Hematopoietic multipotent progenitor cell treated with erythropoietin and hydrocortisone succinate and interleukin-3 and kit ligand, for 15 days (in vitro differentiated cells): Measurements from ENCODE around the gene TPSD1.
"Not testable (repeated sequence)": the region's sequence is repeated elsewhere in the genome, so short reads cannot be mapped to it uniquely, and the experiment has no call there.

ENCODE experiments used
- DNase-seq: peaks from one replicate; pipeline ENCODE4 v3.0.0-alpha.2; 2015; ENCODE audit warnings: low spot score

Gene TPSD1

DNA sequence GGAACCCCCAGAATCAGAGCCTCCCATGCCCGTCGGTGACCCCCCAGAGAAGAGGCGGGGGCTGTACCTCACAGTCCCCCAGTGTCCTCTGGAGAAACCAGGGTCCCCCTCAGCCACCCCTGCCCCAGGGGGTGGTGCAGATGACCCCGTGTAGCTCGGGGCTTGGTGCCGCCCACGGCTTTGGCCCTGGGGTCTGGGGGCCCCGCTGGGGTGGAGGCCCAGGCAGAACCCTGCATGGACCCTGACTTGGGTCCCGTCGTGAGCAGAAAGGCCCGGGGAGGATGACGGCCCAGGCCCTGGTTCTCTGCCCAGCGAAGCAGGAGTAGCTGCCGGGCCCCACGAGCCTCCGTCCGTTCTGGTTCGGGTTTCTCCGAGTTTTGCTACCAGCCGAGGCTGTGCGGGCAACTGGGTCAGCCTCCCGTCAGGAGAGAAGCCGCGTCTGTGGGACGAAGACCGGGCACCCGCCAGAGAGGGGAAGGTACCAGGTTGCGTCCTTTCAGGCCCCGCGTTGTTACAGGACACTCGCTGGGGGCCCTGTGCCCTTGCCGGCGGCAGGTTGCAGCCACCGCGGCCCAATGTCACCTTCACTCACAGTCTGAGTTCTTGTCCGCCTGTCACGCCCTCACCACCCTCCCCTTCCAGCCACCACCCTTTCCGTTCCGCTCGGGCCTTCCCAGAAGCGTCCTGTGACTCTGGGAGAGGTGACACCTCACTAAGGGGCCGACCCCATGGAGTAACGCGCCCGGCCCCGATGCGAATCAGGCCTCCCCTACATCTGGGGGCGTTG lies 34.8 kb upstream of the TPSD1 start:
- DNase-seq: no peak

DNA sequence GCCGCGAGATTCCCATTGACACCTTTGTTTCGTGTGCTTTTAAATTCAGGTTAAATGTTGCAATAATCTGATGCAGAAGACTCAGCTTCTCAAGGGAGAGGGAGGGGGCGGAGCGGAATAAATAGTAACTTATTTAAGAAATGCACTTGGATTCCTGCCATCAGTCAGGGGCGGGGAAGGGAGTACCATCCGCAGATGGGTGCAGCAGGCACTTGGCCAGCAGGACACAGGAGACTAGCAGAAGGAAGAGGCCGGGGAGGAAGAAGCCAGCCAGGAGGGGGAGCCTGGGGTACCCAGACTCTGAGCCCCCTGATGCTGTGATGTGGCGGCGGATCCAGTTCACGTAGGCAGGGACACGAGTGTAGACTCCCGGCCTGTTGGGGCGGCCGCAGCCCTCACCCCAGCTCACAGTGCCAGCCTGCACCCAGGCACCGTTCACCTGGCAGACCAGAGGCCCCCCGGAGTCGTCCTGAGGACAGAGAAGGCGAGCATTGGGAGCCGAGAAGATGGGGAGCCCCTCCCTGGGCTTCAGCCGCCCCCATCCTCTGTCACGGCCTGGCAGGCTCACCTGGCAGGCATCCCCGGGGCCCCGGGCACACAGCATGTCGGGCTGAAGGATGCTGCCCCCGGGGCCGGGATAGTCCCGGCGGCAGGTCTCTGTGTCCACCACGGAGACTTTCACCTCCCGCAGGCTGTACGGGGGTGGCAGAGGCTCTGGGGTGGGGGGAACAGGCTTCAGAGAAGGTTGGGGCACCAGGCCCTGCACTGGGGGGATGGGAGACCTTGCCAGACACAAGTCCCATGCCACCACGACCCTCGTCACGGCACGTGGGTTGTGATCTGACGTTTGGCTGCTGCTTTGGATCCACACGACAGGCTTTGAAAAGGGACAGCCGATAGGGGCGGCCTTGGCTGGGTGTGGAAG lies 34.0 kb upstream of the TPSD1 start:
- DNase-seq: peak; percentile 16

DNA sequence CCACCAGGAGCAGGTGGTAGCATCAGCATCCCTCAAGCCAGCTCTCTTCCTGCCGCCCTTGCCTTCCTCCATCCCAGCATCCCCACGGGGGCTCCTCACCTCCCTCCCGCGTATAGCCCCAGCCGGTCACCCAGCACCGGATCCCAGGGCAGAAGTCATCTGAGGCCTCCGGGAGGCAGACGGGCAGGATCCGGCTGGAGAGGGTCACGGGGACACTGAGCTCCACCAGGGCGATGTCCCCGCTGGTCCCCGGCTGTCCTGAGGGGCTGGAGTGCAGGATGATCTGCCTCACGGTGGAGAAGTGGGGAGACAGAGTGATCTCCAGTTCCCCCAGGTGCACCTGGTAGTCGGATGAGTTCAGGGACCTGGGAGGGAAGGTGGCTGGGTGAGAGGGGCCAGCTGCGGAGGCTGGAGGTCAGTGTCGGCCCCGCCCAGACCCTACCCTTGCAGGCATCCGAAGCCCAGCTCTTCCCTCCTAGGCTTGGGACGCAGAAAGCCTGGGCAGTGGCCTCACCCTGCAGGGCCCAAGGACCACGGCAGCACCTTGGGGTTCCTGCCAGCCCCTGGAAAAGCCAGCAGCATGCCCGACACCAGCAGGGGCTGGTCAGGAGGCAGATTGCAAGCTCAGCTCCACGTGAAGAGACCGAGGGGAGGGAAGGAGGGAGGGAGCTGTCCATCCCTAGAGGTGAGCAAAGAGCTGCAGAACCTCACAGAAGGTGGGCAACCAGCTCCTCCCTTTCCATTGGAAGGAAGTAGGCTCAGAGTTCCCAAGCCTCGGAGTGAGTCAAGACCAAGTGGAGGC lies 33.1 kb upstream of the TPSD1 start:
- no peak for DNase-seq

DNA sequence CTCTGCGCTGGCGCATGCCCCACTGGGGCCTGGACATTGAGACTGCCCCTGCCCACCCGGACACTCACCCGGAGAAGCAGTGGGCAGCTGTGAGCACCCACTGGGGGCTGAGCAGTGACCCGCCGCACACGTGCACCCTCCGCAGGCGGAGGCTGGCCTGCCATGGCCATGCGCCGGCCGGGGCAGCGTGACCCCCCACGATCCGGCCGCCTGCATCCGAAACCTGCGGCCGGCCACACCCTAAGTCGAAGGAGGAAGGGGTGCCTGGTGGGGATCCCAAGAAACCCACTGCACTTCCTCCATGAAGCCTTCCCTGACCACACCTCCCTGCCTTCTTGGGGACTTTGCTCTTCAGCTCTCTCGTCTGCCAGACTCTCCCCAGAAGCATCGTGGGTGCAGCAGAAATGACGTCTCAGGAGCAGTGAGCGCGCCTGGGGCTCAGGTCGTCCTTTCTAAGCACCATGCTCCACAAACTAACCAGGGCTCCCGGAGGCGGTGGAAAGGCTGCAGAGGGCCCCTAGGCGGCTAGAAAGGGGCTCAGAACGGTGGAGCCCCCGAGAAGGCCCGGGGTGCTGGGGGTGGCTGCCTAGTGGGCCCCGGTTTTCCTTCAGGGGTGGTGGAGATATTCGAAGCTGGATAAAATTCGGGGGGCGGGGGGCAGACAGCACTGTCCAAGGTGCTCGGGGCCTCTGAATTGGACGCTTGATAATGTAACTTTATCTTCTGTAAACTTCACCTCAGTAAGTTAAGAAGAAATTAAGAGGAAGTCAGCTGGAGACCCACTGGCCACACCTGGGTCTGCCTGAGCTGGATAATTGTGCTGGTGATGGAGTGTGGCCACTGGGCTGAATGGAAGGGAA lies 32.3 kb upstream of the TPSD1 start:
- DNase-seq: no peak

DNA sequence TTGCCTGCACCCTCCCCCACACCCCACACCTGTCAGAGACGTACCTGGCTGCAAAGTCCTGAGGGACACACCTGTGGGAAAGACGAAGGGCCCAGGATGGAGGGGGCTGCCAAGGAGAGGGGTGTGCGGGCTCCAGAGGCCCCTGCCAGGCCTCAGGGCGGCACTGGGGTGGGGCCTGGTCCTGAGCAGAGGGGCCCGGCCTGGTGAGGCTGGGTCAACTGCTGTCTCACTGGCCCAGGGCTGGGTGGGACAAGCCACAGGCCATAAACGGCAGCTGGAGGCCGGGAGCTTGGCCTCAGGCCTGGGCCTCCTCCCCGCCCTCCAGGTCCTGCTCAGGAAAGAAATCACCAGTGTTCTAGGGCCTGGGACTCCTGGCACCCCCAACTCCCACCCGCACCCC lies 31.3 kb upstream of the TPSD1 start:
- no peak for DNase-seq

DNA sequence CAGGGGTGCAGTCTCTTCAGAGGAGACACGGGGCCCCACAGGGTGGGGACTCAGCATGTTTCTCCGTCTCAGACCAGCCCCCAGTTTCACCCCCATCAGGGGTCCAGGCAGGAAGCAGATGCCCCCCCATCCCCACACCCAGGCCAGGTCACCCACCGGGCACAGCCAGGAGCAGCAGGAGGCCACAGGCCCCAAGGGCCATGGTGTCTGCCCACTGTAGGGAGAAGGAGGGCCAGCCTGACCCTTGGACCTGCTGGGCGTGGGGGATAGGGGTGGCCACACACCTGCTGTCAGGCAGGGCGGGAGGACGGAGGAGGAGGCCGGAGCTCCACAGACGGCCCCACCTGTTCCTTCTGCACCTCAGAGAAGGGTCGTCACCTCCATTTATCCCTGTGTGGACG lies 30.8 kb upstream of the TPSD1 start, which contains the start of gene TPSG1:
TSS of gene TPSG1 (minus strand) at position 218 of the 401 bp plus-strand sequence. CDS start at position 202, 16 bp downstream.
- DNase-seq: no peak

DNA sequence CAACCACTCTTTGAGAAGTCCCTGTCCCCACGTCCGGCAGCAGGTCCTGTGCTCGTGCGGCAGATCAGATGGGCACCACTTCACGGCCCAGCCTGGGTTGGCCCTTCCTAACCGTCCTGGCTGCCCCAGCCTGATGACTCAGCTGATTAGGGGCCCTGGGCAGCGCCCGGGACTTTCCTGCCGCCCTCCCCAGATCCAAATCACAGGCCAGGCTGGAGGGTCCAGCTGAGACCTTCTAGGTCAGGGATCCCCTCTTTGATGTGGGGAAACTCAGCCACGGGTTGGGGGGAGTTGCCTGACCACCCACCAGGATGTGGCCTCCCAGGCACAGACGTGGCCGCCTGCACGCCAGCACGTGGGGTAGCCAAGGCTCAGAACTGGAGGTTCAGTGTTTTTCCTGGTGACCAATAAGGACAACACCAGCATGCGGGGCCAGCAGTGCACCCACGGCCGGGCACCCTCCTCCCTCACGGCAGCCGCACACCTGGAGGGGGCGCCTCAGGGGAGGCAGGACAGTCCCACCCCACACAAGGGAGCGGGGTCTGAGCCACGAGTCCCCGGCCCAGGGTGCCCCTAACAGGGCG lies 30.0 kb upstream of the TPSD1 start:
- DNase-seq: not testable (repeated sequence)

DNA sequence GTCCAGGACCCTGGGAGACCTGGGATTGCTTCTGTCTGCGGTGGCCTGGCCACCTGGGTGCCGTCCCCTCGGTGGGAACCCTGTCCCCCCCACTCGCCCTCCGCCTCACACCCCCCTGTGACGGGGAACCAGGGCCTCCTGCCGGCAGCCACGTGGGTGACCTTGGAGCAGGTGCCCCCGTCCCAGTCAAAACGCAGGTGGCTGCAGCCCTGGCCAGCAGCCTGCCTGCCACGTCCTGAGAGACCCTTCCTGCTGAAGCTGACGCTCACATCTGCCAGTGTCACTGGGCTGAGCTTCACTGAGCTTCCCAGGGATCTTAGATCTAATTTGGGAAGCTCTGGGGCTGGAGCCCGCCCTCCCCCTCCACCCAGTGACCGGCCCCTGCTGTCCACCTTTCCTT lies 29.2 kb upstream of the TPSD1 start:
- not testable (repeated sequence) for DNase-seq

DNA sequence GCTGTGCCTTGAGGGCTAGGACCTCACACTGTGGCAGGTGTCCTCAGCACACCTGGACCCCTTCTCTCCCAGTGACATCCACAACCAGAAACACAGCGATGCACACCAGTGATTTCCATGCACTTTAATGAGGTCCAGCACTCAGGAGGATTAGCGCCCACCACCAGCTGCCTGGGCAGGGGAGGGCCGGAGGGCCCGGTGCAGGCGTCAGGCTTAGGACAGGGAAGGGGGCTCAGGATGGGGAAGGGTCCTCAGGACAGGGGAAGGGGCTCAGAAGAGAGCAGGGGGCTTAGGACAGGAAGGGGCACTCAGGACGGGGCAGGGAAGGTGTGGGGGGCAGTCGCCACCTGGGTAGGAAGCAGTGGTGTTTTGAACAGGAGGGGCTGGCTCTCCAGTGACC lies 27.6 kb upstream of the TPSD1 start:
- not testable (repeated sequence) for DNase-seq

DNA sequence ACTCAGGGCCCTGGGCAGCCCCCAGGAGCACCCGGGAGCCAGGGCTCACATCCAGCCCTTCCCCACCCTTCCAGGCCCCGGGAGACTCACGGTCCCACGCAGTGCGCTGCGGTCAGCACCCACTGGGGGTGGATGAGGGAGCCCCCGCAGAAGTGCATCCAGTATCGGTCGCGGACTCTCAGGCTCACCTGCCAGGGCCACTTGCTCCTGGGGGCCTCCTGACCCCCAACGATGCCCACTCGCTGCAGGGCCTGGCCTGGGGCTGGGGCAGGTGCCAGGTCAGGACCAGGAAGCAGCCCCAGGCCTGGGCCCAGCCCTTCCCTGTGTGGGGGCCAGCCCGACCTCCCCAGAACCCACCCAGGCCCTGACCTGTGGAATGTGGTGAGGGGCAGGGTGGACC lies 26.4 kb upstream of the TPSD1 start:
- not testable (repeated sequence) for DNase-seq

DNA sequence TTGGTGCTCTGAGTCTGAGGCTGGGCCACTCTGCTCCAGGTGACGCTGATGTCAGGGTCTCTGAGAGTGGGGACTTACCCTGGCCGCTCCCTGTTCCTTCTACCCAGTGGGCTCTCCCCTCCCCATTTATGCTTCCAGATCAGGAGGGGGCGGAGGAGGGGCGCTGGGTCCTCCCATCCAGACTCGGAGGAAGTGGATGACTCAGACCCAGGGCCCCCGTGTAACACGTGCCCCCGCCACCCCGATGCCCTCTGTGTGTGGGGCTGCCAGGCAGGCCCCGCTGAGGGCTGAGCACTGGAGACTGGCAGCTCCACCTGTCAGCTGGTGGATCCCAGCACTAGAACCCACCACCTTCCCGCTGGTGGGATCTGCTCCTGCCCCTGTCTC lies 25.8 kb upstream of the TPSD1 start, which contains the start of gene TPSB2:
TSS of gene TPSB2 (minus strand) at position 101 of the 387 bp plus-strand sequence. CDS start 233 bp downstream, outside the sequence.
- not testable (repeated sequence) for DNase-seq

DNA sequence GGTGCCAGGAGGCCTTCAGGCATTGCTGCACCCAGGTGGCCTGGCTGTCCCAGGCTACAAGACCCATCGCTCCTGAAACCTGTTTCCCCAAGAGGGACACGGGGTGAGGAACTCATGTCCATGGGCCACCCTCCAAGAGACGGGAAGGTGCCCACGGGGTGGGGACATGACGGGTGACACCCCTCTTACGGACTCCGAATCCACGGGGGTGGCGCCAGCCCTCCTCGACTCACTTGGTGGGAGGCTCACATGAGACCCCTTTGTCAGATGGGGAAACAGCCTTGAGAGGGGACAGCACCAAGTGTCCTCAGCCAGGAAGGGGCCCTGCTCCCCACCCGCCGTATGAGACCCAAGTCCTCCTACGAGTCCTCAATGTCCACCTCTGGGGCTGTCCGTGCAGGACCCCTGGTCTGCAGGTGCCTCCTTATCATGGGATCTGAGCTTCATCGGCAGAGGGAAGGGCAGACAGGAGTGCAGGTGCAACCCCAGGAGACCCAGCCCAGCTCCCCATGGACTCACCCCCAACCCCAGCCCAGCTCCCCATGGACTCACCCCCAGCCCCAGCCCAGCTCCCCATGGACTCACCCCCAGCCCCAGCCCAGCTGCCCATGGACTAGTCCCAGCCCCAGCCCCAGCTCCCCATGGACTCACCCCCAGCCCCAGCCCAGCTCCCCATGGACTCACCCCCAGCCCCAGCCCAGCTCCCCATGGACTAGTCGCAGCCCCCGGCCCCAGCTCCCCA lies 25.2 kb upstream of the TPSD1 start:
- not testable (repeated sequence) for DNase-seq

DNA sequence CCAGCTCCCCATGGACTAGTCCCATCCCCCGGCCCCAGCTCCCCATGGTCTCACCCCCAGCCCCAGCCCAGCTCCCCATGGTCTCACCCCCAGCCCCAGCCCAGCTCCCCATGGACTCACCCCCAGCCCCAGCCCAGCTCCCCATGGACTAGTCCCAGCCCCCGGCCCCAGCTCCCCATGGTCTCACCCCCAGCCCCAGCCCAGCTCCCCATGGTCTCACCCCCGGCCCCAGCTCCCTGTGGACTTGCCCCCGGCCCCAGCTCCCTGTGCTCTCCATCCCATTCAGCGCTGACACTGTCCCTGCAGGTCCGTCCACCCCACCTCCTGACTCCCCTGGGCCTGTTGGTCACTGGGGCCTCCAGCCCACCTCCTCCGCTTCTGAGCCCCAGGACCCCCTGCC lies 24.6 kb upstream of the TPSD1 start:
- not testable (repeated sequence) for DNase-seq

DNA sequence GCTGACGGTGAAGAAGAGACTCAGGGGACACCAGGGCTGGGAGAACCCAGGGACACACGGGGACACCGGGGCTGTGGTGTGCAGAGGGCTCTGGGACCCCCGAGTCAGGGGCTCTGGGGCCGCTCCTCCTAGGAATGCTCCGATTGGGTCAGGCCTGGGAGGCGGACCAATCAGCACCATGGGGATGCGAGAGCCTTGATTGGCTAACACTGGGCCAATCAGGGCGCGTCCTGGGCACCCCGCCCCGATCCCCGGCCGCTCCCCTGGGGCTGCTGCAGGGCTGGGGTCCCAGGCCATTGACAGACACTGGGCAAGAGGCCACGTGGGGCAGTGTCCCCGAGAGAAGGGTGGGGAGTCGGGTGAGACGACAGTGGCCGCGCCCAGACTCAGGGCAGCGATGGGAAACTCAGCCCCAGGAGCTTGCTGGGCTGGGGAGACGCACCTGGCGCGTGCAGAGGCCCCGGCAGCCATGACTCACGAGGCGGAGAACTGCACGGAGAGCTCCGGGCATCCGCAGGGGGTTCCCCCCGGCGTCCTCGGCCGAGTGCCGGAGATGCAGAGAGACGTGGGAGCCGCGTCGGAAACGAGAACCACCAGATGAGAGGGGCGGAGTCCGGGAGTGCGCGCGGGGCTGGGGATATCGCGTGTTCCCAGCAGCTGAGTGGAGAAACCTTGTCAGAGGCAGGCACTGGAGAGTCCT lies 23.7 kb upstream of the TPSD1 start:
- DNase-seq: not testable (repeated sequence)

DNA sequence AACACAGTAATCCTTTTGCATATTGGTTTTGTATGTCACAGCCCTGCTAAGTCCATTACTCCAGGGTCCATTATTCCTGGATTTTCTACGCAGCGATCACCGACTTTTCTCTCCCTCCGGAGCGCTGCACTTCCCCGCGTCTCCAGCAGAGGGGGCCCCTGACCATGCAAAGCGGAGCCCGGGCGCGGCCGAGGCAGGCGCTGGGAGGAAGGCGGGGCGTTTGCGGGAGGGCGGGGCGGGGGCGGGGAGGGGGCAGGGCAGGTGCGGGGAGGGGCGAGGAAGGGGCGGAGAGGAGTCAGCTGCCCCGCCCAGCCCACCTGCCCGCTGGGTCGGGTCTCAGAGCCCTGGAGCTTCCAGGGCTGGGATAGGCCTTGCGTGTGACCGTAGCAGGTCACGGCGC lies 19.2 kb upstream of the TPSD1 start:
- DNase-seq: not testable (repeated sequence)

DNA sequence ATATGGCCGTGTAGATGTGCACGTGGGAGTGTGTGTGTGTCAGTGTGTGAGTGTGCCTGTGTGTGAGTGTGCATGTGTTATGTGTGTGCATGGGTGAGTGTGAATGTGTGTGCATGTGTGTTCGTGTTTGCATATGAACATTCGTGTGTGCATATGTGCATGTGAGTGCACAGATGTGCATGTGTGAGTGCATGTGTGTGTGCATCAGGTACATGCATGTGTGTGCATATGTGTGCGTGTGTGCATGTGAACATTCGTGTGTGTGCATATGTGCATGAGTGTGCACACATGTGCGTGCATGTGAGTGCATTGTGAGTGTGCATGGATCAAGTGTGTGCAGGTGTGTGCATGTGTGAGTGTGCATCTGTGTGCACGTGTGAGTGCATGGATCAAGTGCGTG lies 17.9 kb upstream of the TPSD1 start:
- no peak for DNase-seq

DNA sequence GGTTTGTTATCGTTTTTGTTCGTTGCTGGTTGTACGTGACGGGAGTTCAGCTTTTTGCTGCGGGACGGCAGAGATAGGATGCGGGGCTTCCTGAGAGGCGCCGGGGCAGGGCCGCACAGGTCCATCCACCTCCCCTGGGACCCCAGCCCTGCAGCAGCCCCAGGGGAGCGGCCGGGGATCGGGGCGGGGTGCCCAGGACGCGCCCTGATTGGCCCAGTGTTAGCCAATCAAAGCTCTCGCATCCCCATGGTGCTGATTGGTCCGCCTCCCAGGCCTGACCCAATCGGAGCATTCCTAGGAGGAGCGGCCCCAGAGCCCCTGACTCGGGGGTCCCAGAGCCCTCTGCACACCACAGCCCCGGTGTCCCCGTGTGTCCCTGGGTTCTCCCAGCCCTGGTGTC lies 17.0 kb upstream of the TPSD1 start:
- DNase-seq: not testable (repeated sequence)

DNA sequence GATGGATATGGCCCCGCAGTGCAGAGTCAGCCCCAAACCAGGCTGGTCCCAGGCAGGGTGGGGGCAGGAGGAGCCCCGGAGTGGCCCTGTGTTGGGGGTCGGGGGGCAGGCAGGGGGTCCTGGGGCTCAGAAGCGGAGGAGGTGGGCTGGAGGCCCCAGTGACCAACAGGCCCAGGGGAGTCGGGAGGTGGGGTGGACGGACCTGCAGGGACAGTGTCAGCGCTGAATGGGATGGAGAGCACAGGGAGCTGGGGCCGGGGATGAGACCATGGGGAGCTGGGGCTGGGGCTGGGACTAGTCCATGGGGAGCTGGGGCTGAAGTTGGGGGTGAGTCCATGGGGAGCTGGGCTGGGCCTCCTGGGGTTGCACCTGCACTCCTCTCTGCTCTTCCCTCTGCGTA lies 16.3 kb upstream of the TPSD1 start:
- DNase-seq: not testable (repeated sequence)

DNA sequence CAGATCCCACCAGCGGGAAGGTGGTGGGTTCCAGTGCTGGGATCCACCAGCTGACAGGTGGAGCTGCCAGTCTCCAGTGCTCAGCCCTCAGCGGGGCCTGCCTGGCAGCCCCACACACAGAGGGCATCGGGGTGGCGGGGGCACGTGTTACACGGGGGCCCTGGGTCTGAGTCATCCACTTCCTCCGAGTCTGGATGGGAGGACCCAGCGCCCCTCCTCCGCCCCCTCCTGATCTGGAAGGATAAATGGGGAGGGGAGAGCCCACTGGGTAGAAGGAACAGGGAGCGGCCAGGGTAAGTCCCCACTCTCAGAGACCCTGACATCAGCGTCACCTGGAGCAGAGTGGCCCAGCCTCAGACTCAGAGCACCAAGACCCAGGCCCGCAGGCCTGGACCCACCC lies 15.4 kb upstream of the TPSD1 start, which contains the start of gene TPSAB1:
TSS of gene TPSAB1 (plus strand) at position 270 of the 400 bp plus-strand sequence. CDS start 234 bp downstream, outside the sequence.
- not testable (repeated sequence) for DNase-seq
